Measurements from ENCODE around the gene RGPD8.
"Not testable (repeated sequence)": the region's sequence is repeated elsewhere in the genome, so short reads cannot be mapped to it uniquely, and the experiment has no call there.

The RGPD8 gene

DNA sequence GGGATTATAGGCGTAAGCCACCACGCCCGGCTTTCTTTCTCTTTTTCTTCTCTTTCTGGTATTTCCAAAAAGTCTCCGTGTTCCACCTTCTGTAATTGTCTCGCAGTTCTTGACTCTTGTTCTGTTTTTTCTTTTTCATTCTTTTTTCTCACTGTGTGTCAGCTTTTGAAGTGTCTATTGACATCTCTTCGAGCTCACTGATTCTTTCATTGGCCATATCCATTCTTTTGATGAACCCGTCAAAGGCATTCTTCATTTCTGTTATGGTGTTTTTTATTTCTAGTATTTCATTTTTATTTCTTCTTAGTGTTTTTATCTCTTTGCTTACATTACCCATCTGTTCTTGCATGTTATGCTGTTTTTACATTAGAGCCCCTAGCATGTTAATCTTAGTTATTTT lies 73.4 kb downstream of the RGPD8 start:
- H3K4me1 Mint-ChIP-seq (ENCODE audit: low read depth); H3K36me3 Mint-ChIP-seq; H3K4me3 Mint-ChIP-seq; H3K9me3 Mint-ChIP-seq (ENCODE audit: low read depth); H3K27me3 Mint-ChIP-seq; H3K27ac Mint-ChIP-seq: not testable (repeated sequence)

GRCh38 chr2:112354335-112354734 lies 79.1 kb downstream of the RGPD8 start:
- not testable (repeated sequence) for H3K4me1 Mint-ChIP-seq (ENCODE audit: low read depth); H3K27ac Mint-ChIP-seq; H3K36me3 Mint-ChIP-seq; H3K4me3 Mint-ChIP-seq; H3K9me3 Mint-ChIP-seq (ENCODE audit: low read depth); H3K27me3 Mint-ChIP-seq

GRCh38 chr2:112352809-112353603 lies 80.4 kb downstream of the RGPD8 start:
- H3K4me1 Mint-ChIP-seq (ENCODE audit: low read depth); H3K27me3 Mint-ChIP-seq; H3K4me3 Mint-ChIP-seq; H3K27ac Mint-ChIP-seq; H3K9me3 Mint-ChIP-seq (ENCODE audit: low read depth); H3K36me3 Mint-ChIP-seq: not testable (repeated sequence)

- H3K36me3 Mint-ChIP-seq; H3K4me1 Mint-ChIP-seq (ENCODE audit: low read depth); H3K27me3 Mint-ChIP-seq; H3K27ac Mint-ChIP-seq; H3K9me3 Mint-ChIP-seq (ENCODE audit: low read depth); H3K4me3 Mint-ChIP-seq: not testable (repeated sequence)
These were observed 81.2 kb downstream of the RGPD8 start for GRCh38 chr2:112352292-112352691.

DNA sequence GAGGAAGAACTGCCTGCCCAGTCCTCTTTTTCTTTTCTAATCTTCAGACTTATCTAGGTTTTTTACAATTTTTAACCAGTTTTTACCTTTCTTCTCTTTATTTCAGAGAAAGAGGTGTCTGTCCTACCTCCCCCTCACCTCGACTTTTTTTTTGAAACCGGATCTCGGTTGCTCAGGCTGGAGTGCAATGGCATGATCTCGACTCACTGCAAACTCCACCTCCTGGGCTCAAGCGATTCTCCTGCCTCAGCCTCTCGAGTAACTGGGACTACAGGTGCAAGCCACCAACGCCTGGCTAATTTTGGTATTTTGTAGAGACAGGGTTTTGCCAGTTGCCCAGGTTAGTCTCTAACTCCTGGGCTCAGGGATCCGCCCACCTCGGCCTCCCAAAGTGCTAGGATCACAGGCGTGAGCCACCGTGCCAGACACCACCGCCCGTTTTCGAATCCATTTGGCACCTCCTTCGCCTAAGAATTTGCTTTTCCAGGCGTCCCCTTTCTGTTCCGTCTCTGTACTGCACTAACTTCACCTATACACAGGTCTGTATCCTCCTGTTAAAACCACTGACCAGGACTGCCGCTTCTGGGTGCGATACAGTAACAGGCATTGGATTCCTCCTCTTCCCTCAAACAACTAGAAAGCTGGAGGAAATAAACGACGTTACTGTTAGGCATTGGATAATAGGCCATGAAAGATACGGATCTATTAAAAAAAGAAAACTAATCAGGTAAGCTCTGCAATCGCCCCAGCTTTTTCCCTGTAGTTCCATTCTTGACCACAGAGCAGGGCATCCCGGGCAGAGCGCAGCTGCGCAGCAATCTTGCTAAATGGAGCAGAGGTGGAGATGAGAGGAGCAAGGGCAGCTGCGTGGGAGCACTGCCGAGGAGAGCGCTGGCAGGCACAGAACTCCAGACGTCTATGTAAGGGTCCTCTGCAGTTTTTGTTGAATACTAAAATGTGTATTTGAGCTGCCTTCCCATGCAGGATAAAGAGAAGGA lies 88.1 kb downstream of the RGPD8 start:
- H3K9me3 Mint-ChIP-seq (ENCODE audit: low read depth) = no peaks in the 10 kb centered on the region
- no peaks in the 10 kb centered on the region for H3K36me3 Mint-ChIP-seq
- no peak overlapping the region for H3K4me3 Mint-ChIP-seq
- H3K4me1 Mint-ChIP-seq (ENCODE audit: low read depth) = no peaks in the 10 kb centered on the region
- no peaks in the 10 kb centered on the region for H3K27me3 Mint-ChIP-seq
- H3K27ac Mint-ChIP-seq = no peak overlapping the region

GRCh38 chr2:112343827-112344585 lies 89.4 kb downstream of the RGPD8 start:
- no peaks in the 10 kb centered on the region for H3K4me1 Mint-ChIP-seq (ENCODE audit: low read depth)
- H3K36me3 Mint-ChIP-seq = no peaks in the 10 kb centered on the region
- H3K4me3 Mint-ChIP-seq = no peak overlapping the region
- H3K27ac Mint-ChIP-seq = no peak overlapping the region
- H3K27me3 Mint-ChIP-seq = no peaks in the 10 kb centered on the region
- H3K9me3 Mint-ChIP-seq (ENCODE audit: low read depth) = no peaks in the 10 kb centered on the region

- no peaks in the 10 kb centered on the region for H3K27me3 Mint-ChIP-seq
- no peaks in the 10 kb centered on the region for H3K4me1 Mint-ChIP-seq (ENCODE audit: low read depth)
- no peak overlapping the region for H3K4me3 Mint-ChIP-seq
- H3K27ac Mint-ChIP-seq = no peak overlapping the region
- no peaks in the 10 kb centered on the region for H3K36me3 Mint-ChIP-seq
- no peaks in the 10 kb centered on the region for H3K9me3 Mint-ChIP-seq (ENCODE audit: low read depth)
These were observed 91.3 kb downstream of the RGPD8 start for GRCh38 chr2:112342067-112342550.

- no peaks in the 10 kb centered on the region for H3K9me3 Mint-ChIP-seq (ENCODE audit: low read depth)
- no peaks in the 10 kb centered on the region for H3K4me1 Mint-ChIP-seq (ENCODE audit: low read depth)
These were observed 92.8 kb downstream of the RGPD8 start for GRCh38 chr2:112340475-112341267.

DNA sequence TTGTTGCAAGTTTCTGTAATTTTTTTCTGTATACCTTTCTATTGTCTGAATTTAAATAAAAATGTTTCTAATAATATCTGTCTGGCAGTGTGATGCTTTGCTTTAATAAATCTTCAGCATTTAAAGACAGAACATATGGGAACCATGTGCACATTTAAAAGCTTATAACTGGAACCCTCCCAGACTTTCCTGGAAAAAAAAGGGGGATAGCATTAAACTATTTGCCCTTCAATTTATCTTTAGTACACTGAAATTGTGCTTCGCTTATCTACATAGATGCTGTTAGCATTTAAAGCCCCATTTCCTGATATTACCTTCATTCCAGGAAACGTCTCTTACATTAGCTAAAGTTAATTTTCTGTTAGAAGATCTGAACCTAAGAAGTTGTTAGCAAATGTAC lies 93.5 kb downstream of the RGPD8 start:
- H3K36me3 Mint-ChIP-seq = no peaks in the 10 kb centered on the region
- H3K4me1 Mint-ChIP-seq (ENCODE audit: low read depth) = no peaks in the 10 kb centered on the region

More at GRCh38 chr2:112340475-112341267, 92.8 kb downstream of the RGPD8 start:
- no peak overlapping the region for H3K4me3 Mint-ChIP-seq
- H3K27me3 Mint-ChIP-seq = no peaks in the 10 kb centered on the region
- H3K27ac Mint-ChIP-seq = no peak overlapping the region
- H3K36me3 Mint-ChIP-seq = no peaks in the 10 kb centered on the region

GRCh38 chr2:112335600-112335999 lies 97.8 kb downstream of the RGPD8 start:
- no peaks in the 10 kb centered on the region for H3K9me3 Mint-ChIP-seq (ENCODE audit: low read depth)
- H3K27me3 Mint-ChIP-seq = no peaks in the 10 kb centered on the region
- H3K4me3 Mint-ChIP-seq = no peak overlapping the region
- no peaks in the 10 kb centered on the region for H3K4me1 Mint-ChIP-seq (ENCODE audit: low read depth)
- H3K36me3 Mint-ChIP-seq = peaks cover 8% of the 10 kb centered on the region
- no peak overlapping the region for H3K27ac Mint-ChIP-seq

More for the DNA sequence above, 93.5 kb downstream of the RGPD8 start:
- Mint-ChIP-seq H3K4me3 (no peak overlapping the region), H3K9me3 (ENCODE audit: low read depth) (no peaks in the 10 kb centered on the region), H3K27ac (no peak overlapping the region), H3K27me3 (no peaks in the 10 kb centered on the region)

- Mint-ChIP-seq H3K27ac (no peak overlapping the region), H3K4me3 (no peak overlapping the region), H3K4me1 (ENCODE audit: low read depth) (no peaks in the 10 kb centered on the region), H3K36me3 (peaks cover 16% of the 10 kb centered on the region), H3K9me3 (ENCODE audit: low read depth) (no peaks in the 10 kb centered on the region), H3K27me3 (no peaks in the 10 kb centered on the region)
These were observed 101.2 kb downstream of the RGPD8 start for GRCh38 chr2:112332123-112332696.

DNA sequence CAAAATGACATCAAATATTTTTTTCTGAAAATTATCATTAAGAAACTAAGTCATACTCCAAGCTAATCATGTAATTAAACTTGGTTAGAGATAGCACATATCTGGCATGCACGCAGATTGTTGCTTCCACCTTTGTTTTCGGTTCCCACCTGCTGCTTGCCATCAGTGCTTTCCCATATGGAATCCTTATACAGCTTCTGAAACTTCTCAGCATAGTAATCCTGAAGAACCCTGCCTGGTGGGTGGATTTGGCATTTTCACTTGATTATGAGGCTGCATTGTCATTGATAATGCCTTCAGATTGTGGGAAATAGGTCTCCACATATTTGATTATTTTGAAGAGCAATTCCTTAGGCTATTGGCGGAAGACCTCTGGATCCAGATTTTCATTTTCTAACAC lies 110.5 kb downstream of the RGPD8 start:
- Mint-ChIP-seq H3K27ac (no peak overlapping the region), H3K4me3 (no peak overlapping the region), H3K4me1 (ENCODE audit: low read depth) (no peaks in the 10 kb centered on the region), H3K27me3 (no peaks in the 10 kb centered on the region), H3K9me3 (ENCODE audit: low read depth) (no peaks in the 10 kb centered on the region), H3K36me3 (peaks cover 15% of the 10 kb centered on the region)

DNA sequence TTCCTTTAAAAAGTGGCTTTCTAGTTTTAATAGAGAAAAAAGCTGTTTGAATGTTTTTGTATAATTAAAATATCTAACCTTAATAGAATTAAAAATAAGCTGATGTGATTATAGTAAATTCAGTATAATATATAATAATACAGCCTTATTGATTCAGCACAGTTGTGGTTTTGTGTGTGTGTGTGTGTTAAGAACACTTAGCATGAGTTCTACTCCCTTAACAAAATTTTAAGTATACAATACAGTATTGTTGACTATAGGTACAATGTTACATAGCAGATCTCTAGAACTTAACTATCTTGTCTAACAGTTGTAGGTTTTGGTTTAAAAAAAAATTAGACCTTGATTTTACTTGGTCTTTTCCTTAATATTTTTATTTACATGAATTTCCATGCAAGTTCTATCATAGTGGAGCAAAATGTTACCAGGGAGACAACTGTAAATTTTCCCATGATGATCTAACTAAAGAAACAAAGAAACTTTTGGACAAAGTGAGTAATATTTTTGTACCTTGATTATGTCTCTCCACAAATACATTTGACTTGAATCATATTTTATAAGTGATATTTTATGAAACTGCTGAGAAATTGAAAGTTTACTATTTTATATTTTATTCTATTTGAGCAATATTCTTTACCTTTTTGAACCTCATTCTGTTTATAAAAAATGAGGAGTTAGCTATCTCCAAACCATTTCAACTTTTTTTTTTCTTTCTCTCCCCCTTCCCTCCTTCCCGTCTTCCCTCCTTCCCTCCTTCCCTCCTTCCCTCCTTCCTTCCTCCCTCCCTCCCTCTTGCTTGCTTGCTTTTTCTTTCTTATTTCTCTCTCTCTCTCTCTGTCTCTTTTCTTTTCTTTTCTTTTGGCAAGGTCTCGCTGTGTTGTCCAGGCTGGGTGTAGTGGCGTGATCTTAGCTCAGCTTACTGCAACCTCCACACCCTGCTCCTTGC lies 111.8 kb downstream of the RGPD8 start:
- Mint-ChIP-seq H3K9me3 (ENCODE audit: low read depth) (no peaks in the 10 kb centered on the region), H3K4me1 (ENCODE audit: low read depth) (no peaks in the 10 kb centered on the region), H3K27ac (no peak overlapping the region), H3K4me3 (no peak overlapping the region), H3K27me3 (no peaks in the 10 kb centered on the region), H3K36me3 (peaks cover 10% of the 10 kb centered on the region)
